DND-41 (cell line): ENCODE measurements around the gene AMFR.

Source experiments
- ATAC-seq: fragments of 200-7000 bp; cut with Tn5 transposase; 3 replicates; pipeline ENCODE4 v1.9.1; 2021; ENCODE audit warnings: low read depth; ENCODE audit not compliant: insufficient read depth
- DNase-seq: peaks from one replicate; pipeline ENCODE4 v3.0.0-alpha.2; 2020
- H2AFZ ChIP-seq: 2 replicates; pipeline ENCODE4 v1.6.0; 2012; ENCODE audit warnings: low read depth, low read length
- H3K27ac ChIP-seq: 2 replicates; pipeline ENCODE4 v1.5.1; 2012; ENCODE audit warnings: low read length, inconsistent platforms
- H3K27me3 ChIP-seq: fragments of 200-600 bp; sonication (generic); 2 replicates; pipeline ENCODE4 v1.6.0; 2012; ENCODE audit warnings: low read length, mild to moderate bottlenecking, inconsistent platforms; ENCODE audit not compliant: insufficient read depth, poor library complexity
- H3K36me3 ChIP-seq: 2 replicates; pipeline ENCODE4 v1.5.1; 2012; ENCODE audit warnings: low read length, inconsistent platforms; ENCODE audit not compliant: insufficient read depth
- H3K4me1 ChIP-seq: 2 replicates; pipeline ENCODE4 v1.5.1; 2012; ENCODE audit warnings: mild to moderate bottlenecking, low read length; ENCODE audit not compliant: insufficient read depth
- H3K4me2 ChIP-seq: 2 replicates; pipeline ENCODE4 v1.6.0; 2012; ENCODE audit warnings: mild to moderate bottlenecking, moderate library complexity, low read length, inconsistent platforms; ENCODE audit not compliant: insufficient read depth
- H3K4me3 ChIP-seq, 2 experiments: fragments of 200-600 bp in 1 of 2; shearing (Covaris generic) in 1 of 2; 2 replicates each; pipeline ENCODE4 v1.5.1; 2012 to 2016; ENCODE audit warnings: inconsistent platforms in 2 of 2, low read length in 2 of 2, mild to moderate bottlenecking in 2 of 2, low read depth in 1 of 2, moderate library complexity in 1 of 2
- H3K79me2 ChIP-seq: 2 replicates; pipeline ENCODE4 v1.6.0; 2012; ENCODE audit warnings: low read length, inconsistent platforms; ENCODE audit not compliant: insufficient read depth
- H3K9ac ChIP-seq: 2 replicates; pipeline ENCODE4 v1.6.0; 2012; ENCODE audit warnings: low read depth, mild to moderate bottlenecking, inconsistent platforms, low read length, moderate library complexity
- H3K9me3 ChIP-seq: 2 replicates; pipeline ENCODE4 v1.5.1; 2012; ENCODE audit warnings: low read length, moderate library complexity, mild to moderate bottlenecking, inconsistent platforms; ENCODE audit not compliant: insufficient read depth, severe bottlenecking
- H4K20me1 ChIP-seq: 2 replicates; pipeline ENCODE4 v1.6.0; 2012; ENCODE audit warnings: low read length; ENCODE audit not compliant: insufficient read depth
- EZH2 ChIP-seq: IDR thresholded peaks from 3 replicates; pipeline ENCODE4 v1.6.1; 2012; ENCODE audit warnings: borderline replicate concordance, low read depth, mild to moderate bottlenecking, moderate library complexity, low read length, inconsistent platforms; ENCODE audit not compliant: severe bottlenecking
- TF ChIP-seq, protein P1 (sequence below): IDR thresholded peaks from 2 replicates; pipeline ENCODE4 v1.5.1; 2012; ENCODE audit warnings: borderline replicate concordance, low read length, moderate library complexity, mild to moderate bottlenecking; ENCODE audit not compliant: poor library complexity, severe bottlenecking; ENCODE audit errors: extremely low read depth

Gene AMFR

GRCh38 chr16:56363181-56363716 is 62.1 kb downstream of the AMFR start:
- Histone ChIP-seq H2AFZ (no peak overlapping the region), H3K27me3 (no peaks in the 10 kb centered on the region), H3K4me3 (no peak overlapping the region), H3K27ac (no peak overlapping the region), H3K9ac (no peak overlapping the region), H3K36me3 (peaks cover 72% of the 10 kb centered on the region), H3K9me3 (no peaks in the 10 kb centered on the region), H3K4me2 (no peak overlapping the region), H3K4me1 (no peaks in the 10 kb centered on the region), H4K20me1 (peaks cover 3% of the 10 kb centered on the region; the same call in 1 of the 2 replicates), H3K79me2 (no peaks in the 10 kb centered on the region)
- ATAC-seq (no peak), DNase-seq (no peak)
- TF ChIP-seq, protein P1, sequence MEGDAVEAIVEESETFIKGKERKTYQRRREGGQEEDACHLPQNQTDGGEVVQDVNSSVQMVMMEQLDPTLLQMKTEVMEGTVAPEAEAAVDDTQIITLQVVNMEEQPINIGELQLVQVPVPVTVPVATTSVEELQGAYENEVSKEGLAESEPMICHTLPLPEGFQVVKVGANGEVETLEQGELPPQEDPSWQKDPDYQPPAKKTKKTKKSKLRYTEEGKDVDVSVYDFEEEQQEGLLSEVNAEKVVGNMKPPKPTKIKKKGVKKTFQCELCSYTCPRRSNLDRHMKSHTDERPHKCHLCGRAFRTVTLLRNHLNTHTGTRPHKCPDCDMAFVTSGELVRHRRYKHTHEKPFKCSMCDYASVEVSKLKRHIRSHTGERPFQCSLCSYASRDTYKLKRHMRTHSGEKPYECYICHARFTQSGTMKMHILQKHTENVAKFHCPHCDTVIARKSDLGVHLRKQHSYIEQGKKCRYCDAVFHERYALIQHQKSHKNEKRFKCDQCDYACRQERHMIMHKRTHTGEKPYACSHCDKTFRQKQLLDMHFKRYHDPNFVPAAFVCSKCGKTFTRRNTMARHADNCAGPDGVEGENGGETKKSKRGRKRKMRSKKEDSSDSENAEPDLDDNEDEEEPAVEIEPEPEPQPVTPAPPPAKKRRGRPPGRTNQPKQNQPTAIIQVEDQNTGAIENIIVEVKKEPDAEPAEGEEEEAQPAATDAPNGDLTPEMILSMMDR: no peak
- no peak for TF ChIP-seq EZH2

DNA sequence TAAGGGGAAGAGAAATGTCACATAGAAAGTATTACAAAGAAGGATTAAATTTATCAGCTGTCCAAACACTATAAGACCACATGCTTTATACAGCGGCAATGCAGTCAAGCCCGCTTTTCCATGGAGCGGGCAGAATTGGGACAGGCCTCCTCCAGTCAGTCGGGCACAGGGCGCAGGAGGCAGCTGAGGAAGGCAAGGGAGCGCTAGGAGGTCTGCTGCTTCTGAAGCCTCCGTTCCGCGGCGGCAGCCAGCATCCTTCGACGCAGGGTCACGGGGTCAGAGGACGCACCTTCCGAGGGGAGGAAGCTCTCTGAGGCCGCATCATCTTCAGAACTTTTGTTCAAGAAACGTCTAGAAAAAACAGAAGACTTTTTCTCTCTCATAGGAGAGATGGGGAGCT is 62.6 kb downstream of the AMFR start:
- Histone ChIP-seq H3K4me2 (no peak overlapping the region), H3K27ac (no peak overlapping the region), H3K27me3 (no peaks in the 10 kb centered on the region), H3K9ac (no peak overlapping the region), H4K20me1 (peaks cover 3% of the 10 kb centered on the region; the same call in 1 of the 2 replicates), H3K4me3 (no peak overlapping the region), H3K9me3 (no peaks in the 10 kb centered on the region), H3K36me3 (peaks cover 67% of the 10 kb centered on the region), H3K79me2 (no peaks in the 10 kb centered on the region), H3K4me1 (no peaks in the 10 kb centered on the region), H2AFZ (no peak overlapping the region)
- ATAC-seq (no peak), DNase-seq (no peak)
- no peak for TF ChIP-seq EZH2
- TF ChIP-seq, protein P1: no peak

DNA sequence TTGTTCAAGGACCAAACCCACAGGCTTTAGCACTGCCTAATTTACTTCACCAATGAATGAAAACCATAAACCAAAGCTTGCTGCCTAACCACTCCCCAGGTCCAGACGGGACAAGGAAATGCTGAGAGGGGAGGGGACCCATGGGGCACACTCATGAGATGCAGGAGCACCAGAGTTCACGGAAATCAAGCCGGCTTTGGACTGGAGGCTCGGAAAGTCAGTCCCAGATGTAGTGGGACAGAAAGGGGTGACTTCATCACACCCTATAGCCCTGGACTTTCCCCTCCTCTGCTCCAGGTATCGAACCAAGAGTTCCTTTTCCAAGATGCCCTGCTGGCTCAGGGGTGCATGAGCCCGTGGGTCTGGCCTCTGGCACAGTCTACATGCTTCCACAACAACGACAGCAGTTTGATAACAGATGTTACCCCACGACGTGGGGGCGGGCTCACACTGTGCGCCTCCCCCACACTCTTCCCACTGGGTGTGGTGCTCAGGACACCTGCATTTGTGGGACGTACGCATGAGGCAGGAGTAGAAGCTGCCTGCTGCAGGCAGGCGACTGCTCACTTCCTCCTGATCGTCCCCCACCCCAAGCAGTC is 63.2 kb downstream of the AMFR start:
- Histone ChIP-seq H3K27me3 (no peaks in the 10 kb centered on the region), H3K4me3 (no peak overlapping the region), H3K9ac (no peak overlapping the region), H2AFZ (no peak overlapping the region), H3K79me2 (no peaks in the 10 kb centered on the region), H3K4me2 (no peak overlapping the region), H3K4me1 (no peaks in the 10 kb centered on the region), H3K9me3 (no peaks in the 10 kb centered on the region), H4K20me1 (peaks cover 3% of the 10 kb centered on the region; the same call in 1 of the 2 replicates), H3K36me3 (peaks cover 61% of the 10 kb centered on the region), H3K27ac (no peak overlapping the region)
- no peak for TF ChIP-seq EZH2
- TF ChIP-seq, protein P1: no peak
- ATAC-seq: no peak
- no peak for DNase-seq
